PFSK-1 (cell line): ENCODE measurements around the gene COX6A1.

Experiments used
- FOXP2 ChIP-seq: optimal IDR thresholded peaks from 2 replicates; pipeline ENCODE3; 2011; ENCODE audit warnings: borderline replicate concordance, control low read depth, inconsistent platforms; ENCODE audit not compliant: insufficient read depth; ENCODE audit errors: extremely low read length, extremely low read depth
- POLR2AphosphoS5 ChIP-seq: IDR thresholded peaks from 2 replicates; pipeline ENCODE4 v1.6.1; 2012; ENCODE audit warnings: low read depth, mild to moderate bottlenecking, control low read depth, low read length, moderate library complexity
- SIN3A ChIP-seq: IDR thresholded peaks from 2 replicates; pipeline ENCODE4 v1.6.1; 2012; ENCODE audit warnings: mild to moderate bottlenecking, low read length, moderate library complexity, borderline replicate concordance; ENCODE audit not compliant: insufficient read depth
- TAF1 ChIP-seq: IDR thresholded peaks from 2 replicates; pipeline ENCODE4 v1.6.1; 2012; ENCODE audit warnings: low read length, control low read depth, borderline replicate concordance; ENCODE audit not compliant: insufficient read depth
- TF ChIP-seq, protein P1 (sequence below), 2 experiments: IDR thresholded peaks; 2 replicates each; pipeline versions ENCODE4 v1.6.1 to v1.8.0; 2011 to 2012; ENCODE audit warnings: low read depth in 2 of 2, low read length in 2 of 2, control low read depth in 1 of 2, inconsistent platforms in 1 of 2, mild to moderate bottlenecking in 1 of 2, moderate library complexity in 1 of 2; ENCODE audit not compliant: insufficient read depth in 1 of 2

Gene COX6A1

DNA sequence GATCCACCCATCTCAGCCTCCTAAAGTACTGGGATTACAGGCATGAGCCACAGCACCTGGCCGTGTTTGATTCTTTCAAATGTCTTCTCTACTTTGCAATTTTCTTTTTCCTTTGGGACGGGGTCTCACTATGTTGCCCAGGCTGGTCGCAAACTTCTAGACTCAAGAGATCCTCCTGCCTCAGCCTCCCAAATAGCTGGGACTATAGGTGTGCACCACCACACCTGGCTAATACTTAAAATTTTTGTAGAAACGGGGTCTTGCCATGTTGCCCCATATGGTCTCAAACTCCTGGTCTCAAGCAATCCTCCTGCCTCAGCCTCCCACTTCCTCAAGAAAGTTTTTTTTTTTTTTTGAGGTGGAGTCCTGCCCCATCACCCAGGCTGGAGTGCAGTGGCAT is 10.1 kb downstream of the COX6A1 start:
- TF ChIP-seq SIN3A (no peak), TAF1 (no peak), POLR2AphosphoS5 (no peak), FOXP2 (no peak)
- TF ChIP-seq, protein P1, sequence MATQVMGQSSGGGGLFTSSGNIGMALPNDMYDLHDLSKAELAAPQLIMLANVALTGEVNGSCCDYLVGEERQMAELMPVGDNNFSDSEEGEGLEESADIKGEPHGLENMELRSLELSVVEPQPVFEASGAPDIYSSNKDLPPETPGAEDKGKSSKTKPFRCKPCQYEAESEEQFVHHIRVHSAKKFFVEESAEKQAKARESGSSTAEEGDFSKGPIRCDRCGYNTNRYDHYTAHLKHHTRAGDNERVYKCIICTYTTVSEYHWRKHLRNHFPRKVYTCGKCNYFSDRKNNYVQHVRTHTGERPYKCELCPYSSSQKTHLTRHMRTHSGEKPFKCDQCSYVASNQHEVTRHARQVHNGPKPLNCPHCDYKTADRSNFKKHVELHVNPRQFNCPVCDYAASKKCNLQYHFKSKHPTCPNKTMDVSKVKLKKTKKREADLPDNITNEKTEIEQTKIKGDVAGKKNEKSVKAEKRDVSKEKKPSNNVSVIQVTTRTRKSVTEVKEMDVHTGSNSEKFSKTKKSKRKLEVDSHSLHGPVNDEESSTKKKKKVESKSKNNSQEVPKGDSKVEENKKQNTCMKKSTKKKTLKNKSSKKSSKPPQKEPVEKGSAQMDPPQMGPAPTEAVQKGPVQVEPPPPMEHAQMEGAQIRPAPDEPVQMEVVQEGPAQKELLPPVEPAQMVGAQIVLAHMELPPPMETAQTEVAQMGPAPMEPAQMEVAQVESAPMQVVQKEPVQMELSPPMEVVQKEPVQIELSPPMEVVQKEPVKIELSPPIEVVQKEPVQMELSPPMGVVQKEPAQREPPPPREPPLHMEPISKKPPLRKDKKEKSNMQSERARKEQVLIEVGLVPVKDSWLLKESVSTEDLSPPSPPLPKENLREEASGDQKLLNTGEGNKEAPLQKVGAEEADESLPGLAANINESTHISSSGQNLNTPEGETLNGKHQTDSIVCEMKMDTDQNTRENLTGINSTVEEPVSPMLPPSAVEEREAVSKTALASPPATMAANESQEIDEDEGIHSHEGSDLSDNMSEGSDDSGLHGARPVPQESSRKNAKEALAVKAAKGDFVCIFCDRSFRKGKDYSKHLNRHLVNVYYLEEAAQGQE (IDR thresholded peaks at IDR 0.05; ENCODE audit: insufficient read depth in 1 of 2, low read depth in 2 of 2, low read length in 2 of 2): no peak

- TF ChIP-seq, protein P1 (IDR thresholded peaks at IDR 0.05; ENCODE audit: insufficient read depth in 1 of 2, low read depth in 2 of 2, low read length in 2 of 2): no peak
- TF ChIP-seq SIN3A (no peak), FOXP2 (no peak), TAF1 (no peak), POLR2AphosphoS5 (no peak)
Observed at GRCh38 chr12:120453060-120453750, 15.3 kb downstream of the COX6A1 start.

- TF ChIP-seq, protein P1 (IDR thresholded peaks at IDR 0.05; ENCODE audit: insufficient read depth in 1 of 2, low read depth in 2 of 2, low read length in 2 of 2): no peak
- TF ChIP-seq TAF1 (no peak), FOXP2 (no peak)
Observed at GRCh38 chr12:120453977-120454376, 16.1 kb downstream of the COX6A1 start.

DNA sequence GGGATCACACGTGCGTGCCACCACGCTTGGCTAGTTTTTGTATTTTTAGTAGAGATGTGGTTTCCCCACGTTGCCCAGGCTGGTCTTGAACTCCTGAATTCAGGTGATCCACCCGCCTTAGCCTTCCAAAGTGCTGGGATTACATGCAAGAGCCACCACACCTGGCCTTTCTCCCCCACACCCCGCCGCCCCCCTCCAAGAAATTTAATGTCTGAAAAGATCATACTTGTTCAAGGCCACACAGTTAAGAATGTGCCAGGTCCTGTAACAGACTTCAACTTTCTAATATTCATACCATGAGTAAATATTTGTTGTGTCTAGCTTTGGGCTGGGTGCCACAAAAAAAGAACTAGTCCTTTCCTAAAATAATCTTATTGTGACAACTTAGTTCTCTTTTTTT is 17.4 kb downstream of the COX6A1 start:
- TF ChIP-seq TAF1: no peak
- no peak for TF ChIP-seq POLR2AphosphoS5
- TF ChIP-seq FOXP2: no peak
- TF ChIP-seq, protein P1 (IDR thresholded peaks at IDR 0.05; ENCODE audit: insufficient read depth in 1 of 2, low read depth in 2 of 2, low read length in 2 of 2): no peak
- no peak for TF ChIP-seq SIN3A

GRCh38 chr12:120457133-120457532 is 19.2 kb downstream of the COX6A1 start:
- TF ChIP-seq, protein P1 (IDR thresholded peaks at IDR 0.05; ENCODE audit: insufficient read depth in 1 of 2, low read depth in 2 of 2, low read length in 2 of 2): no peak
- TF ChIP-seq POLR2AphosphoS5: no peak
- TF ChIP-seq TAF1: no peak
- no peak for TF ChIP-seq FOXP2
- TF ChIP-seq SIN3A: no peak
